ENCODE results near the gene ROR2. TPM values are rescaled to one million over a fixed set of nuclear protein-coding genes. Genes with fewer than 3 reads are reported as not detected.

Gene ROR2
- total RNA-seq, 1 experiment from 2014 or later, result 0.68 TPM

- Histone ChIP-seq H3K9me3 (no peaks in the 10 kb centered on the region), H3K4me1 (peaks cover 8% of the 10 kb centered on the region), H3K4me3 (ENCODE audit: low read depth, low read length) (no peak overlapping the region), H3K27me3 (replicated peaks; ENCODE audit: control insufficient read depth, insufficient read depth, low read length) (no peaks in the 10 kb centered on the region), H3K36me3 (ENCODE audit: control insufficient read depth, insufficient read depth, low read length) (no peaks in the 10 kb centered on the region)
- H3K27ac Mint-ChIP-seq (ENCODE audit: unreplicated experiment), result no peak overlapping the region
- no peaks in the 10 kb centered on the region for H3K36me3 Mint-ChIP-seq (ENCODE audit: insufficient read depth, unreplicated experiment)
- intact Hi-C loops (cut with micrococcal nuclease; ENCODE audit: unreplicated experiment), result no loop called here
- no peak for TF ChIP-seq CTCF (IDR thresholded peaks at IDR 0.05; ENCODE audit: insufficient read depth in 1 of 2, low read depth in 1 of 2, low read length in 1 of 2, severe bottlenecking in 1 of 2, unreplicated experiment in 1 of 2)
- POLR2A ChIA-PET, result no interaction called here
- no peak overlapping the region for H3K4me3 Mint-ChIP-seq (ENCODE audit: unreplicated experiment)
- BruUV-seq (replicated peaks), result no TSS peak
- H3K4me1 Mint-ChIP-seq (ENCODE audit: low read depth, unreplicated experiment), result no peaks in the 10 kb centered on the region
- CTCF ChIA-PET, result no interaction called here
- H3K27me3 Mint-ChIP-seq (ENCODE audit: insufficient read depth, unreplicated experiment), result no peaks in the 10 kb centered on the region
- DNase-seq, result no peak
- no peaks in the 10 kb centered on the region for H3K9me3 Mint-ChIP-seq (ENCODE audit: unreplicated experiment)
Measured at GRCh38 chr9:91724068-91724440, 226.0 kb downstream of the ROR2 start.

DNA sequence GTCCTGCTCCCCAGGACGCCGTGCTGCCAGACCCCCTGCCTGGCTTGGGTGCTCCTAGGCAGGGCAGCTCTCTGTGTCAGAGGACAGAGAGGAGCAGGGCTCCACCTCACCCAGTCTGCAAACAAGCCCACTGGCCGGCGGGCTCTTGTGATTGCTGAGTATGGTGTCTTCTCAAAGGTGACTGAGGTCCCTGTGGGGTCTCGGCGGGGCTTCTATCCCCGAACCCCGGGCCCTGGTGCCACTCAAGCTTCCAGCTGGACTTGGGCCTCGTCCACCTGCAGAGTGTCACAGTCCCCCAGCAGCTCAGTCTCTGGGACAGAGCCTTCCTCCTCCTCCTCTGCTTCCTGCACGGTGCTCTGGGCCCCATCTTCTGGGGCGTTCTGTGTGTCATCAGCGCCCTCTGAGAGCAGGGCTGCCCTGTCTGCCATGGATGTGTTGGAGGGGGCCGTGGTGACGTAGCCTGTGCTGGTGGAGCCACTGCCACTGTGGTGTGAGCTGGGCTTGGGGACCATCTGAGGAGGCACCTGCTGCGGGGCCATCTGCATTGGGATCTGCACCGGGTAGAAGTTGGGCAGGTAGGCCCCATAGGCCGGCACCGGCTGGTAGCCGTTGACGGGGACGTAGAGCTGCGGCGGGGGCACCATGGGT lies 226.5 kb downstream of the ROR2 start:
- H3K9me3 ChIP-seq, result no peaks in the 10 kb centered on the region
- ChIA-PET POLR2A (no interaction called here), CTCF (no interaction called here)
- H3K4me1 ChIP-seq, result peaks cover 8% of the 10 kb centered on the region
- TF ChIP-seq CTCF (IDR thresholded peaks at IDR 0.05; ENCODE audit: insufficient read depth in 1 of 2, low read depth in 1 of 2, low read length in 1 of 2, severe bottlenecking in 1 of 2, unreplicated experiment in 1 of 2), result no peak
- Mint-ChIP-seq H3K4me1 (ENCODE audit: low read depth, unreplicated experiment) (no peaks in the 10 kb centered on the region), H3K36me3 (ENCODE audit: insufficient read depth, unreplicated experiment) (no peaks in the 10 kb centered on the region), H3K27me3 (ENCODE audit: insufficient read depth, unreplicated experiment) (no peaks in the 10 kb centered on the region), H3K9me3 (ENCODE audit: unreplicated experiment) (no peaks in the 10 kb centered on the region), H3K27ac (ENCODE audit: unreplicated experiment) (no peak overlapping the region), H3K4me3 (ENCODE audit: unreplicated experiment) (no peak overlapping the region)
- intact Hi-C loops (cut with micrococcal nuclease; ENCODE audit: unreplicated experiment), result no loop called here
- H3K4me3 ChIP-seq (ENCODE audit: low read depth, low read length), result no peak overlapping the region
- no peaks in the 10 kb centered on the region for H3K27me3 ChIP-seq (replicated peaks; ENCODE audit: control insufficient read depth, insufficient read depth, low read length)
- BruUV-seq (replicated peaks), result no TSS peak
- no peaks in the 10 kb centered on the region for H3K36me3 ChIP-seq (ENCODE audit: control insufficient read depth, insufficient read depth, low read length)
- DNase-seq, result no peak

- no peaks in the 10 kb centered on the region for H3K36me3 Mint-ChIP-seq (ENCODE audit: insufficient read depth, unreplicated experiment)
- H3K4me3 Mint-ChIP-seq (ENCODE audit: unreplicated experiment), result peak overlapping the region; percentile 24
- ChIA-PET CTCF (no interaction called here), POLR2A (no interaction called here)
- Histone ChIP-seq H3K36me3 (ENCODE audit: control insufficient read depth, insufficient read depth, low read length) (no peaks in the 10 kb centered on the region), H3K9me3 (no peaks in the 10 kb centered on the region), H3K27me3 (replicated peaks; ENCODE audit: control insufficient read depth, insufficient read depth, low read length) (no peaks in the 10 kb centered on the region), H3K4me3 (ENCODE audit: low read depth, low read length) (no peak overlapping the region), H3K4me1 (peaks cover 8% of the 10 kb centered on the region)
- TF ChIP-seq CTCF (IDR thresholded peaks at IDR 0.05; ENCODE audit: insufficient read depth in 1 of 2, low read depth in 1 of 2, low read length in 1 of 2, severe bottlenecking in 1 of 2, unreplicated experiment in 1 of 2), result no peak
- H3K27me3 Mint-ChIP-seq (ENCODE audit: insufficient read depth, unreplicated experiment), result no peaks in the 10 kb centered on the region
- no peak overlapping the region for H3K27ac Mint-ChIP-seq (ENCODE audit: unreplicated experiment)
- DNase-seq, result peak; percentile 68 to 83
- no peaks in the 10 kb centered on the region for H3K4me1 Mint-ChIP-seq (ENCODE audit: low read depth, unreplicated experiment)
- intact Hi-C loops (cut with micrococcal nuclease; ENCODE audit: unreplicated experiment), result no loop called here
- BruUV-seq (replicated peaks), result no TSS peak
- no peaks in the 10 kb centered on the region for H3K9me3 Mint-ChIP-seq (ENCODE audit: unreplicated experiment)
Measured at GRCh38 chr9:91720751-91721705, 229.0 kb downstream of the ROR2 start.
